ENCODE measurements around the gene LPAR2. TPM values are rescaled to one million over a fixed set of nuclear protein-coding genes. Genes with fewer than 3 reads are reported as not detected.

The LPAR2 gene
- total and polyA plus RNA-seq, 8 donors, result 9.6 to 28.6 (median 11.4) TPM

- H3K4me3 ChIP-seq, result no peak overlapping the region
- intact Hi-C loops (cut with DNase I), result no loop called here
- 77 to 82% methylated on average over 6 of the region's 6 CpGs for WGBS, 2 donors
- no peaks in the 10 kb centered on the region for H3K9me3 ChIP-seq
- H3K27me3 ChIP-seq, result no peaks in the 10 kb centered on the region
- TF ChIP-seq CTCF (IDR thresholded peaks at IDR 0.05), result no peak
- ATAC-seq (no peak), DNase-seq (no peak), FAIRE-seq (no peak)
- H3K27ac ChIP-seq, result no peak overlapping the region
- H3K4me1 ChIP-seq, result no peaks in the 10 kb centered on the region
- H3K36me3 ChIP-seq, result no peaks in the 10 kb centered on the region
Measured at GRCh38 chr19:19578252-19578651, 49.8 kb downstream of the LPAR2 start.

- Histone ChIP-seq H3K27me3 (no peaks in the 10 kb centered on the region), H3K4me1 (no peaks in the 10 kb centered on the region), H3K36me3 (no peaks in the 10 kb centered on the region), H3K4me3 (no peak overlapping the region), H3K9me3 (no peaks in the 10 kb centered on the region), H3K27ac (no peak overlapping the region)
- no peak for TF ChIP-seq CTCF (IDR thresholded peaks at IDR 0.05)
- no peak for DNase-seq
- FAIRE-seq, result no peak
- intact Hi-C loops (cut with DNase I), result no loop called here
- ATAC-seq, result no peak
- 62 to 70% methylated on average over 6 of the region's 6 CpGs for WGBS, 2 donors
Measured at GRCh38 chr19:19575411-19575810, 52.6 kb downstream of the LPAR2 start.

Other genes with a start within 250 kb of the LPAR2 start
- gene GATAD2A, start 222.5 kb downstream of the LPAR2 start, total RNA-seq, result 10 to 100 TPM; 31.4 to 51.8 (median 41.8) TPM
- gene GATAD2A, start 222.5 kb downstream of the LPAR2 start, polyA plus RNA-seq, result 10 to 100 TPM; 11.9 to 13.1 TPM
- 1 to 10 TPM in 4 of 6 donors, under 1 TPM in 2; 0.69 to 2.3 (median 1.3) TPM for gene TSSK6, start 112.7 kb downstream of the LPAR2 start, total RNA-seq
- gene TSSK6, start 112.7 kb downstream of the LPAR2 start, polyA plus RNA-seq, result 1 to 10 TPM; 1.5 to 2.5 TPM
- 100 to 1,000 TPM in 4 of 6 donors, 10 to 100 TPM in 2; 87.9 to 154 (median 127) TPM for gene NDUFA13, start 112.0 kb downstream of the LPAR2 start, total RNA-seq
- 100 to 1,000 TPM; 147 to 178 TPM for gene NDUFA13, start 112.0 kb downstream of the LPAR2 start, polyA plus RNA-seq
- 1 to 10 TPM in 5 of 6 donors, under 1 TPM in 1; 0.76 to 3.7 (median 1.9) TPM for gene YJEFN3, start 99.3 kb downstream of the LPAR2 start, total RNA-seq
- 10 to 100 TPM; 28.4 to 38.8 TPM for gene YJEFN3, start 99.3 kb downstream of the LPAR2 start, polyA plus RNA-seq
- 1 to 10 TPM in 1 of 6 donors, under 1 TPM in 1, not detected in 4; 0.12 to 1.4 TPM for gene CILP2, start 90.0 kb downstream of the LPAR2 start, total RNA-seq
- gene CILP2, start 90.0 kb downstream of the LPAR2 start, polyA plus RNA-seq, result not detected
- under 1 TPM; 0.18 to 0.53 (median 0.43) TPM for gene PBX4, start 9.5 kb downstream of the LPAR2 start, total RNA-seq
- 1 to 10 TPM; 3.9 to 4.0 TPM for gene PBX4, start 9.5 kb downstream of the LPAR2 start, polyA plus RNA-seq
- gene GMIP, start 15.4 kb upstream of the LPAR2 start, total RNA-seq, result 10 to 100 TPM in 1 of 6 donors, 1 to 10 TPM in 5; 5.4 to 16.4 (median 6.6) TPM
- gene GMIP, start 15.4 kb upstream of the LPAR2 start, polyA plus RNA-seq, result 10 to 100 TPM in 1 of 2 donors, 1 to 10 TPM in 1; 3.5 to 10.5 TPM
- 10 to 100 TPM; 24.9 to 46.2 (median 33.6) TPM for gene ATP13A1, start 35.5 kb upstream of the LPAR2 start, total RNA-seq
- 10 to 100 TPM; 63.8 to 77.3 TPM for gene ATP13A1, start 35.5 kb upstream of the LPAR2 start, polyA plus RNA-seq
- 1 to 10 TPM; 3.3 to 7.1 (median 4.3) TPM for gene ZNF101, start 40.6 kb upstream of the LPAR2 start, total RNA-seq
- 1 to 10 TPM; 5.2 to 5.4 TPM for gene ZNF101, start 40.6 kb upstream of the LPAR2 start, polyA plus RNA-seq
- gene ZNF14, start 104.9 kb upstream of the LPAR2 start, total RNA-seq, result 1 to 10 TPM; 2.1 to 4.5 (median 3.1) TPM
- gene ZNF14, start 104.9 kb upstream of the LPAR2 start, polyA plus RNA-seq, result 1 to 10 TPM; 2.0 to 3.2 TPM
- gene ZNF506, start 193.5 kb upstream of the LPAR2 start, total RNA-seq, result 10 to 100 TPM; 10.5 to 17.2 (median 11.5) TPM
- gene ZNF506, start 193.5 kb upstream of the LPAR2 start, polyA plus RNA-seq, result 1 to 10 TPM; 6.1 to 6.5 TPM
- gene ZNF253, start 237.7 kb upstream of the LPAR2 start, total RNA-seq, result 10 to 100 TPM in 1 of 6 donors, 1 to 10 TPM in 5; 4.1 to 12.7 (median 5.9) TPM
- gene ZNF253, start 237.7 kb upstream of the LPAR2 start, polyA plus RNA-seq, result 1 to 10 TPM; 2.3 to 3.9 TPM

Measured in pancreas (tissue), 10 donors.